H1 (cell line): ENCODE results near the gene POLG. TPM values are rescaled to one million over a fixed set of nuclear protein-coding genes. Genes with fewer than 3 reads are reported as not detected.

Experiments
- CTCF ChIA-PET: fragments of 300-600 bp; sonication (Branson Sonifier 250); formaldehyde crosslinking; loops from one replicate; lab custom pipeline; 2021; ENCODE audit not compliant: partially characterized antibody; lab: Charles Lee
- POLR2A ChIA-PET: fragments of 300-600 bp; sonication (Branson Sonifier 250); formaldehyde crosslinking; loops from one replicate; lab custom pipeline; 2021; ENCODE audit warnings: inconsistent platforms; ENCODE audit not compliant: partially characterized antibody; lab: Charles Lee
- DNase-seq, 2 experiments: peaks; one replicate each; pipeline versions ENCODE4 v3.0.0 to v3.0.0-alpha.2; 2010 to 2022; ENCODE audit warnings: low spot score in 2 of 2, low read depth in 1 of 2, mixed read lengths in 1 of 2
- FAIRE-seq: peaks from 2 replicates; lab custom pipeline; 2011; peaks lifted over from hg19 to GRCh38; lab: Jason Lieb, UNC
- H2AFZ ChIP-seq: 2 replicates; pipeline ENCODE4 v1.8.1; 2012; ENCODE audit warnings: low read length, inconsistent platforms
- H2AK5ac ChIP-seq: 2 replicates; pipeline ENCODE4 v1.6.1; 2013; ENCODE audit warnings: low read depth, low read length
- H2BK120ac ChIP-seq: replicated peaks from 2 replicates; pipeline ENCODE3; 2013; ENCODE audit warnings: low read depth, low read length, inconsistent platforms
- H2BK12ac ChIP-seq: 2 replicates; pipeline ENCODE4 v1.6.1; 2013; ENCODE audit warnings: low read depth, low read length
- H2BK15ac ChIP-seq: 2 replicates; pipeline ENCODE4 v1.6.1; 2013; ENCODE audit warnings: low read length
- H2BK20ac ChIP-seq: 2 replicates; pipeline ENCODE4 v1.6.1; 2013; ENCODE audit warnings: low read length
- H2BK5ac ChIP-seq: 2 replicates; pipeline ENCODE4 v1.6.1; 2013; ENCODE audit warnings: low read depth, low read length
- H3K14ac ChIP-seq: 2 replicates; pipeline ENCODE4 v1.6.1; 2013; ENCODE audit warnings: inconsistent platforms; ENCODE audit not compliant: insufficient read length
- H3K18ac ChIP-seq: 2 replicates; pipeline ENCODE4 v1.6.1; 2013; ENCODE audit warnings: low read length; ENCODE audit errors: extremely low read depth
- H3K23ac ChIP-seq: 2 replicates; pipeline ENCODE4 v1.6.1; 2013; ENCODE audit warnings: inconsistent platforms; ENCODE audit not compliant: insufficient read length
- H3K23me2 ChIP-seq: 2 replicates; pipeline ENCODE4 v1.6.1; 2013; ENCODE audit warnings: low read depth, low read length
- H3K27ac ChIP-seq: 2 replicates; pipeline ENCODE4 v1.6.1; 2011; ENCODE audit warnings: low read depth, low read length, inconsistent platforms
- H3K27me3 ChIP-seq, 4 experiments: replicated peaks in 1 of 4; 1 replicate in 1 of 4; 2 replicates in 3 of 4; pipeline versions ENCODE4 v1.6.1 to v1.8.1; 2011 to 2013; ENCODE audit warnings: low read length in 3 of 4, mild to moderate bottlenecking in 3 of 4, inconsistent platforms in 2 of 4, mixed read lengths in 2 of 4, moderate library complexity in 1 of 4; ENCODE audit not compliant: control insufficient read depth in 3 of 4, insufficient read depth in 3 of 4; ENCODE audit errors: extremely low read depth in 1 of 4
- H3K36me3 ChIP-seq, 4 experiments: 2 replicates each; pipeline versions ENCODE4 v1.6.1 to v1.8.1; 2011 to 2013; ENCODE audit warnings: mild to moderate bottlenecking in 4 of 4, low read length in 3 of 4, moderate library complexity in 2 of 4, control low read depth in 1 of 4, inconsistent platforms in 1 of 4; ENCODE audit not compliant: insufficient read depth in 4 of 4, control insufficient read depth in 2 of 4
- H3K4ac ChIP-seq: replicated peaks from 2 replicates; pipeline ENCODE3; 2013; ENCODE audit warnings: low read length, low read depth, mixed read lengths, inconsistent platforms; ENCODE audit not compliant: insufficient read length
- H3K4me1 ChIP-seq, 4 experiments: replicated peaks in 1 of 4; 1 replicate in 1 of 4; 2 replicates in 3 of 4; pipeline versions ENCODE4 v1.6.1 to v1.8.1; 2011 to 2013; ENCODE audit warnings: low read length in 3 of 4, inconsistent platforms in 2 of 4, mixed read lengths in 1 of 4; ENCODE audit not compliant: insufficient read depth in 4 of 4, control insufficient read depth in 3 of 4
- H3K4me2 ChIP-seq, 2 experiments: 2 replicates each; pipeline versions ENCODE4 v1.6.1 to v1.8.1; 2011 to 2013; ENCODE audit warnings: low read depth in 2 of 2, low read length in 2 of 2, control low read depth in 1 of 2, inconsistent platforms in 1 of 2, mild to moderate bottlenecking in 1 of 2; ENCODE audit not compliant: insufficient read depth in 1 of 2
- H3K4me3 ChIP-seq, 4 experiments: fragments of 200-600, 300-600 bp in 1 of 4; sonication (generic), shearing (Covaris generic), sonication (Bioruptor Twin) in 1 of 4; 2 replicates each; pipeline versions ENCODE4 v1.5.1 to v1.8.1; 2011 to 2016; ENCODE audit warnings: low read length in 4 of 4, low read depth in 3 of 4, control low read depth in 2 of 4, inconsistent platforms in 2 of 4, mild to moderate bottlenecking in 2 of 4, mixed read lengths in 1 of 4, moderate library complexity in 1 of 4; ENCODE audit not compliant: insufficient read depth in 2 of 4; ENCODE audit errors: extremely low read depth in 1 of 4
- H3K56ac ChIP-seq: replicated peaks from 2 replicates; pipeline ENCODE3; 2013; ENCODE audit warnings: low read depth, mild to moderate bottlenecking, mixed read lengths, low read length, inconsistent platforms; ENCODE audit not compliant: insufficient read length
- H3K79me1 ChIP-seq: 2 replicates; pipeline ENCODE4 v1.6.1; 2013; ENCODE audit warnings: low read depth, low read length, control low read depth
- H3K79me2 ChIP-seq, 2 experiments: 2 replicates each; pipeline versions ENCODE4 v1.6.1 to v1.8.1; 2012 to 2013; ENCODE audit warnings: low read length in 2 of 2, mild to moderate bottlenecking in 2 of 2, inconsistent platforms in 1 of 2; ENCODE audit not compliant: insufficient read depth in 2 of 2, control insufficient read depth in 1 of 2
- H3K9ac ChIP-seq, 4 experiments: replicated peaks in 1 of 4; 1 replicate in 1 of 4; 2 replicates in 3 of 4; pipeline versions ENCODE4 v1.6.1 to v1.8.1; 2011 to 2013; ENCODE audit warnings: low read depth in 3 of 4, low read length in 3 of 4, control low read depth in 2 of 4, mild to moderate bottlenecking in 2 of 4, moderate library complexity in 2 of 4, inconsistent platforms in 1 of 4; ENCODE audit errors: extremely low read depth in 1 of 4
- H3K9me3 ChIP-seq, 2 experiments: 2 replicates each; pipeline versions ENCODE4 v1.6.1 to v1.8.1; 2012 to 2013; ENCODE audit warnings: mild to moderate bottlenecking in 2 of 2, moderate library complexity in 2 of 2, control low read depth in 1 of 2, inconsistent platforms in 1 of 2, low read depth in 1 of 2, low read length in 1 of 2, mixed read lengths in 1 of 2; ENCODE audit not compliant: insufficient read depth in 2 of 2
- H4K20me1 ChIP-seq, 2 experiments: replicated peaks in 1 of 2; 2 replicates each; pipeline versions ENCODE3 to v1.8.1; 2011 to 2013; ENCODE audit warnings: inconsistent platforms in 2 of 2, low read length in 2 of 2, mild to moderate bottlenecking in 1 of 2; ENCODE audit not compliant: insufficient read depth in 2 of 2, control insufficient read depth in 1 of 2
- H4K5ac ChIP-seq: 2 replicates; pipeline ENCODE4 v1.6.1; 2013; ENCODE audit warnings: low read length, low read depth, mixed read lengths, inconsistent platforms; ENCODE audit not compliant: insufficient read length
- H4K8ac ChIP-seq: 2 replicates; pipeline ENCODE4 v1.8.0; 2013; ENCODE audit warnings: mild to moderate bottlenecking, moderate library complexity, low read length, inconsistent platforms; ENCODE audit not compliant: insufficient read depth; ENCODE audit errors: extremely low read depth
- H4K91ac ChIP-seq: replicated peaks from 2 replicates; pipeline ENCODE3; 2013; ENCODE audit warnings: low read length, mixed read lengths, inconsistent platforms; ENCODE audit not compliant: insufficient read length
- POLR2A ChIP-seq, 2 experiments: IDR thresholded peaks; 1 replicate in 1 of 2; 2 replicates in 1 of 2; pipeline ENCODE4 v1.6.1; 2011; ENCODE audit warnings: low read depth in 2 of 2, low read length in 2 of 2, mild to moderate bottlenecking in 2 of 2; ENCODE audit errors: control extremely low read depth in 1 of 2
- SP1 ChIP-seq: IDR thresholded peaks from 2 replicates; pipeline ENCODE4 v1.6.1; 2011; ENCODE audit warnings: low read depth, low read length
- WGBS, 2 experiments: shearing (Covaris generic) in 1 of 2; methylation state at CpG; one replicate each; pipeline versions ENCODE4 v1.1.6 to v1.1.7; 2013 to 2015; ENCODE audit warnings: low lambda C conversion rate in 2 of 2, mixed read lengths in 2 of 2, inconsistent platforms in 1 of 2, low coverage in 1 of 2, missing lambda C conversion rate in 1 of 2; ENCODE audit not compliant: insufficient replicate concordance in 2 of 2, insufficient coverage in 1 of 2, insufficient read length in 1 of 2; ENCODE audit errors: extremely low coverage in 1 of 2, missing lambda C conversion rate in 1 of 2; 5-methylcytosine and 5-hydroxymethylcytosine counted together
- polyA plus RNA-seq, 7 experiments: library from polyadenylated mRNA; depleted of rRNA in 3 of 7; stranded (reverse) in 5 of 7; unstranded in 2 of 7; fragments of >200 nt in 5 of 7; fragments of 200-250 nt in 2 of 7; gene quantifications; 1 replicate in 5 of 7; 2 replicates in 1 of 7; 4 replicates in 1 of 7; pipeline versions ENCODE4 v1.2.1 to v1.2.3, GENCODE V29; 2011 to 2013; ENCODE audit warnings: missing spikeins in 2 of 7, mixed read lengths in 2 of 7
- total RNA-seq: library from RNA; stranded (reverse); fragmentation: NEBNext Ultra II Directional; extraction: Animal tissue kit (Norgen Biotek cat#: 25700); gene quantifications from 2 replicates; pipeline ENCODE4 v1.2.1, GENCODE V29; 2021

Gene POLG
- total and polyA plus RNA-seq, 2 of the 8 experiments (the other 6 are each of a cell fraction or from before 2014, with no cell fraction given), result 14.8 to 52.3 TPM

DNA sequence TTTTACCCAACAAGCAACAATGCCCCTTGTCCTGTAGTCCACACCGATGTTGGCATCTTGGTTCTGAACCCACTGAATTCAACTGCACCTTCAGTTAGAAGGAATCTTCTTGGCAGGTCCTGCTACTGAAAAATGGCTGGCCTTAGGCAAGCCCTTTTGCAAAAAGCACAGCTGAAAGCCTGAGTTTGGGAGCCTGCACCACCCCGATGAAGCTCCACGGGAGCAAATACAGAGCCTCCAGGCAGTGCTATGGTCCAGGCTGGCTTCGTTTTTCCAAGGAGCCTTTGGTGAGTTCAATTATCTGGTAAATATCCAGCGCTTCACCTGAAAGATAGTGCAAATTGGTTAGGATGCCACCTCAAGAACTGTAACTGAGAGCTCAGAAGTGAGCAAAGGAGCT lies 18.1 kb downstream of the POLG start:
- H2AFZ ChIP-seq, result no peak overlapping the region
- H2BK5ac ChIP-seq, result no peak overlapping the region
- H3K27ac ChIP-seq, result no peak overlapping the region
- peaks cover 2% of the 10 kb centered on the region; the same call in 1 of the 2 replicates for H3K79me1 ChIP-seq
- H4K20me1 ChIP-seq, result peaks cover 2 to 9% of the 10 kb centered on the region in 2 experiments
- TF ChIP-seq POLR2A (IDR thresholded peaks at IDR 0.05; ENCODE audit: control extremely low read depth in 1 of 2, low read depth in 2 of 2, low read length in 2 of 2), result peak in 1 of 2 experiments; percentile 6; a peak in 1 of 3 replicates
- TF ChIP-seq SP1, result no peak
- WGBS, 2 experiments, result 95% methylated on average over 5 of the region's 5 CpGs; no CpG with 5 or more reads in 1 of the 2 experiments
- H3K4ac ChIP-seq, result no peak overlapping the region
- no peak overlapping the region for H4K91ac ChIP-seq
- FAIRE-seq (no peak), DNase-seq (no peak)
- no peaks in the 10 kb centered on the region for H3K79me2 ChIP-seq
- H3K4me3 ChIP-seq, result no peak overlapping the region
- no peak overlapping the region for H2BK12ac ChIP-seq
- H3K56ac ChIP-seq, result no peak overlapping the region
- H3K9ac ChIP-seq, result no peak overlapping the region
- H4K8ac ChIP-seq, result no peak overlapping the region
- H2AK5ac ChIP-seq, result no peak overlapping the region
- no peaks in the 10 kb centered on the region for H3K27me3 ChIP-seq
- H3K9me3 ChIP-seq, result no peaks in the 10 kb centered on the region
- CTCF ChIA-PET, result interaction anchor here (1.7 to 6.8 kb wide), 3 partner anchors 13 to 109 kb away, joined by 3 to 54 read pairs (median 4); no protein-coding TSS in a partner anchor
- H2BK120ac ChIP-seq, result no peak overlapping the region
- no peak overlapping the region for H3K4me2 ChIP-seq
- H3K36me3 ChIP-seq, result peaks cover 41 to 94% (median 79%) of the 10 kb centered on the region in 4 experiments
- no peak overlapping the region for H2BK20ac ChIP-seq
- no peaks in the 10 kb centered on the region; the same call in 1 of the 2 replicates for H3K23me2 ChIP-seq
- H3K18ac ChIP-seq, result no peak overlapping the region
- no peak overlapping the region for H2BK15ac ChIP-seq
- POLR2A ChIA-PET, result interaction anchor here (1.5 to 20.0 kb wide), 2 partner anchors 11 to 14 kb away, joined by 3 to 250 read pairs; partner anchors contain the start of gene POLG
- H3K4me1 ChIP-seq, result no peaks in the 10 kb centered on the region
- no peak overlapping the region for H3K23ac ChIP-seq
- no peak overlapping the region for H3K14ac ChIP-seq
- H4K5ac ChIP-seq, result no peak overlapping the region
